GM21367 (cell line): Measurements from ENCODE around the gene RASA3.

Experiments used
- ATAC-seq: cut with Tn5 transposase; IDR thresholded peaks from one replicate; pipeline ENCODE4 v1.9.1; 2021; ENCODE audit not compliant: unreplicated experiment

Gene RASA3

DNA sequence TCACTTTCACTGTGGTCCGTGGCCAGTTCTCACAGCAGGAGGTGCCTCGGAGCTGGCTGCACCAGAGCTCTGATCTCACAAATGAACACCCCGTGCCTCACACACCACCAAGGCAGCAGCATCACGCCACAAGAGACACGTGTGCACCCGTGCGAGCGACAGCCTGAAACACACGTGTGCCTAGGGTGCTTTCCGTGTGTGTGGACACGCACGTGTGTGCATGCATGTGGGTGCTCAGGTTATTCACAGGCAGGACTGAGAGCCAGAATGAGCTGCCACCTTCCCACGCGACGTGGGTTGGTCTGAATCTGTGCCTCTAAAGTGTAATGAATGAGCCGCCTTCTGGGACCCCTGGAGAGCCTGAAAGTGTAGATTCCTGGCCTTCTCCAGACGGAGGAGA lies 90.9 kb downstream of the RASA3 start:
- no peak for ATAC-seq

DNA sequence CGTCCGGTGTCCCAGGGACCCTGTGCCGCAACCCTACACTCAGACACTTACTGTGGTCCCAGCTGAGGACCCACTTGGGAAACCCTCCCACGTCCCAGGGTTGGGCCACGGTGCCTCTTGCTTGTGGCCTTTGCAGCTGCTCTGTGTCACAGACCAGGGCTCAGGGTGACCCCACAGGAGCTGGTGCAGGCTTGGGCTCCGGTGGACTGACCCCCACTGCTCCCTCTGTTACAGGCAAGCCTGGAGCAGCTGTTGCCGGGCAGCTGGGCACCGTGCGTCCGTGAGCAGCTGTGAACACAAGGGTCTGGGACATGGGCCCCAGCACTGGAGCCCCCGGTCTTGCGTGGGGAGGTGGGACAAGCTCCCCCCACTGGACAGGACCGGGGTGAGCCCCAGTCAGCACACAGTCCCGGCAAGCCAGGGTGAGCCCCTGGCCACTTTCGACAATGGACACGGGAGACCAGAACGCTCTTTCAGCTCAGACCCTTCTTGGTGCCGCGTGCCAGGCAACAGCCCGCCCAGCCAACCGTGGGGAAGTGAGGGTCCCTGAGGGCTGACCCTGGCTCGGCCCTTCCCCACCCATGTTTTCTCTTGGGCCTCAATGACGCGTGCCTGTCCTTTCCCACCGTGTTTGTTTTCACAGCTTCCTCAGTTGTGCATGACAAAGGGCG lies 92.8 kb downstream of the RASA3 start:
- no peak for ATAC-seq

DNA sequence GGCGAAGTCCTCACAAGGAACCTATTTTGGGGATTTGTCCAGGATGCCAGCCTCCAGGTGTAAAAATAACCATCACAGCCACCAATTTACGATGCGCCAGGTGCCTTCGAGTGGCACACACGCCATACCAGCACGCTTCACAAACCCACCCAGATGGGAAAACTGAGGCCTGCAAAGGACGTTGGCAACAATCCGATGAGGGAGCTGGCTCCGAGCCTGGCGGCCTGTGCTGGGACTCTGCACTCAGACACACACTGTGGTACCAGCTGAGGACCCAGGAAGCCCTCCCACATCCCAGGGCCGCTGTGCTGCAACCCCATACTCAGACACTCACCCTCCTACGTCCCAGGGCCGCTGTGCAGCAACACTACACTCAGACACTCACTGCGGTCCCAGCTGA lies 93.5 kb downstream of the RASA3 start:
- no peak for ATAC-seq

DNA sequence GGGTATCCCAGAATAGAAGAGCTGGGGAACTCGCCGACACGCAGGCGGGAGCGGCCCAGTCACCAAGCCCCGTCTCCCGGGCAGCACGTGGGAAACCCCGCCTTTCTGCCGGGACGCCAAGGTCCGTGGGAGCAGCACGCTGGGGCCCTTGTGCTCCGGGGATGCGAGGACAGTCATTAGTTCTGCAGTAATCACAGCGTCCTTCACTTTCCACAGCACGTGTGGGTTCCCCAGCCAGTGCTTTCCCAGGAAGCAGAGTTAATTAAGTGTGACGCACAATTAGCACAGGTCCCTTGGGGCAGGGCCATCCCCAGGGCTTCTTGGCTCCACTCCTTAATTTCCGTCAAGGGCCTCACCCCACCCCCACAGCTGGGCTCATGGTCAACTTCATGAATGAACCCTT lies 94.2 kb downstream of the RASA3 start:
- ATAC-seq, result no peak

DNA sequence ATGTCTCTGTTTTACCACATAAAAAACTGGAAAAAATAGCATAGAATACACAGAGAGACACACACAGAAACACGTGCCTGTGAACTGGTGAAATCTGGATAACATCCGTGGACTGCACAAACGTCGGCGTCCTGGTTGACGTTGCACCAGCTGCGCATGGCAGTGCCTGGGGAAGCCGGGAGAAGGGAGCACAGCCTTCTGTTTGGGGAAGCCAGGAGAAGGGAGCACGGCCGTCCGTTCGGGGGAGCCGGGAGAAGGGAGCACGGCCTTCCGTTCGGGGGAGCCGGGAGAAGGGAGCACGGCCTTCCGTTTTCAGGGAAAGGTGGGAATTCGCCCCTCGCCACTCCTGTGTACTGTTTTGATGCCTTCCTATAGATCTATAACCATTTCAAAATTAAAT lies 94.7 kb downstream of the RASA3 start:
- no peak for ATAC-seq

DNA sequence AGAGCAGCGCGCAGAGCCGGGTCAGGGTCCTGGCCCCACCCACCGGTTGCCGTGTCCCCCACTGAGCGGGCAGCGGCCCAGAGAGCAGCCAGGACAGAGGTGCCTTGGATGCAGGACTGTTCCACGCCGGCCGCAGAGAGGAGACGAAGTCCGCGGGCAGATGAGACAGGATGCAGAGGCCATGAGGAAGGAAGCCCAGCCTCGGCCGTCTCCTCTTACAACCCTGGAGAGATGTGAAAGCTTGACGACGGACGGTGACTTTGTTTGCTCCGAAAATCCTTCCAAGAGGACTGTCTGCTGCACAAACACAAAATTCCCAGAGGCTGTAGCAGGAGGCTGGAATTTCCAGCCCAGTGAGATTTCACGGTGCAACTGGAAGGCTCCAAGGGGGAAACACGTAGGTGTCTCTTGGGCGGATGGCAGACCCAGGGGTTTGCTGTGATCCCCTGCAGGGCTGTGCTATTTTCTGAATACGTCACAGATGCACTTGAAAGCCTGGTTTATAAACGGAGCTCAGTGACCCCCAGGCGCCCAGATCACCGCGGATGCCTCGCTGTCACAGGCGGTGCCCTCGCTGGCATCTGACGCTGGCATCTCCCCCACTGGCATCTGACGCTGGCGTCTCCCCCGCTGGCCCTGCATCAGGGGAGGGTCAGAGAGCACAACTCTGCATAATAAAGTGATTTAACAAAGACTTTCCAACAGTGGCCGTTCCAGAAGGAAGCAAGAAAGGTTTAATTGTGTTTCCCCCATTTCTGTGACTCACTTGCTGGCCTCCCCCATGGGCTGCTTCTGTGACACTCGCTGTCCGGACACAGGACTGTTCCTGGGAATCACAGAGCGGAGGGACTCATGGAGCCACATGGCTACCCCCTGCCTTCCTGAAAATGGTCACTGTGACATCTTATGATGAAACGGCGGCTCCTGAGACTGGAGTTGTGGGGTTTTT lies 96.6 kb downstream of the RASA3 start:
- ATAC-seq, result no peak

DNA sequence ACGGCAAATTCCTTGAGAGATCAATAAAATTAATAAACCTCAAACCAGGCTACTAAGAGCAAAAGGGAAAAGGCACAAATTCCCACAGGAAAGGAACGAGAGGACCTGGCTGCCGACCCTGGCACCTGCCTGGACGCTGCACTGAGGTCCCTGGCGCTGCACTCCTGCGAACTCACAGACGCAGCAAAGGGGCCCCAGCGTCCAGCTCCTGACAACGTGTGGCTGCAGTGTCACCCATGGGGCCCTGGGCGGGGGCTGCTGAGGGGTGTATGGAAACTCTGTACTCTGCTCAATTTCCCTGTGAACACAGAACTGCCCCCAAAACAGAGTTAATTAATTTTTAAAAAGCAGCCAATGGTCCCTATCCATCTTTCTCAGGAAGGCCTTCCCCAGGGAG lies 97.2 kb downstream of the RASA3 start:
- ATAC-seq, result no peak

DNA sequence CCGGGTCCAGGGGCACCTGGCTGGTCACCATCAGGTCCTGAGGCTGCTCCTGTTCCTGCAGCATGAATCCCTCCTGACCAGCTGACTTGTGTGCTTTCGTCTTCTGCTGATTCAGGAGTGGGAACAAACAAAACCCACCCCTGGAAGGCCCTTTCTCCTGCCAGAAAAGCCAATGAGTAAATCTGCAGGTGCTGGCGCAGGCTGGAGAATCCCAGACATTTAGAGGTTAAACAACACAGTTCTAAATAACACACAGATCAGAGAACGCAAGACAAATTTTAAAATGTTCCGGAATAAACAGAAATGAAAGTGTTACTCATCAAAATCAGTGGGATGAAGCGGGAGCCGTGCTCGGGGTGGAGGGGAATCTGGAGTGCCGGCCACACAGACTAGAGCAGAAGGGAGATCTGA lies 97.9 kb downstream of the RASA3 start:
- ATAC-seq, result no peak

DNA sequence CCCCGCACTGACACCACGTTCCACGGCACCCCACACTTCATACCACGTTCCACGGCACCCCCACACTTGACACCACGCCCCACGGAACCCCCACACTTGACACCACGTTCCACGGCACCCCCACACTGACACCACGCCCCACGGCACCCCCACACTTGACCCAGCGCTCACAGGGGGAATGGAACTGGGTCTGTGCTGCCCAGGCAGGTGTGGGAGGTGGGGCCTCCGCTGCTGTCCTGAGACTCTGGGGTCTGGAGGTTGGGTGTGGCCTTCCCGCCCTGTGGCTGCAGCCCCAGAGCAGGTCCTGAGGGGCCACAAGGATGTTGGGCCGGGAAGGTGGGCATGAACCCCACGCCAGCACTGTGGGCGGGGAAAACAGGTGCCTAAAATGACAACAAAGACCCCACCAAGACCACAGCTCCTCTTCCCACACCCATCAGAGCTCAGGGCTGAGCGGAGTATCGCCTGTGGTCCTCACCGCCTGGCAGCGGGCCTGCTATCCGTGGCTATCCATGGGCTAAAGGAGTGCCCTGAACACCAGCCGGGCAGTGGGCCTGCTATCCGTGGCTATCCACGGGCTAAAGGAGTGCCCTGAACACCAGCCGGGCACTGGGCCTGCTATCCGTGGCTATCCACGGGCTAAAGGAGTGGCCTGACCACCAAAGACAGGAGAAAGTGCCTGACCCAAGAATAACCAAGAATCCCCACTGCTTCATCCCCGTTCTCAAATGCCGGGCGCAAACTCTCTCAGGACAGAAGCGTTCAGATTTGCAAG lies 98.7 kb downstream of the RASA3 start:
- no peak for ATAC-seq

DNA sequence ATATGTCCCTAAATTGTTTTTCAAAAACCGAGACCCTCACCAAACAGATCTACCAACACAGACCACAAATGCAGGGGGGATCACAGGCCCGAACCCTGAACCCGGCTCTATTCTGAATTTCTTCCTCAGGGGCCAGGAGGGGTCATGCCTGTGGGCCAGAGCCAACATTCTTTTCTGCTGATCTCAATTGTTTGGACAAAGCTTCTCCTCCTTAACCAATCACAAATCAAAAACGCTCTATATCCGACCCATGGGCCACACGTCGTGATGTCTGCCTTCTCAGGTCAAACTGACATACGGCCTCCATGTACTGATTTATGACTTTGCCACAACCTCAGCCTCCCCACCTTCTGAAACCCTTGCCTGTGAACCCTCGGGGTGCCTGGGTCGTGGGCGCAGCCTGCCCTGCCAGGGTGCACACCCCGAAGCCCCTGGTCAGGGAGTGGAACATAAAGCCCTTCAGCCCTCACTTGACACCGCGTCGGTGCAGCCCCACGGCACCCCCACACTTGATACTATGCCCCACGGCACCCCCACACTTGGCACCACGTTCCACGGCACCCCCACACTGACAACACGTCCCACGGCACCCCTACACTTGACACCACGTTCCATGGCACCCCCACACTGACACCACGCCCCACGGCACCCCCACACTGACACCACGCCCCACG lies 100.2 kb downstream of the RASA3 start:
- ATAC-seq, result no peak

DNA sequence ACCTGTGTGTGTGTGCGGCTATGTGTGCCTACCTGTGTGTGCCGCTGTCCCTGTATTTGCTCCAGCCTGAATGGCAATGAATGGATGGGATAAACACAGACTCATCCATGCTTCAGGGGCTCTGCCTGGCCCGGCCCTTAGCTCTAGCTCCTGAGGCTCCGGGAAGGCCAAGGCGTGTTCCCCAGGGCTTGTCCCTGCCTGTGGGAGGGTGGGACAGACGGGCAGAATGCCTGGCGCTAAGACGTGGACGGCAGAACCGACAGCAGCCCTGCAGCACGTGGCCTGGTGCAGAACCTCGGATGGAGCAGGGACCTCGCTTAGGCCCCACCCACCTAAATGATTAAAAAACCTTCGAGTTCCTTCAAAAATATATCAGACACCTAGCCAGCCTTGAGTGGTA lies 100.8 kb downstream of the RASA3 start:
- no peak for ATAC-seq

DNA sequence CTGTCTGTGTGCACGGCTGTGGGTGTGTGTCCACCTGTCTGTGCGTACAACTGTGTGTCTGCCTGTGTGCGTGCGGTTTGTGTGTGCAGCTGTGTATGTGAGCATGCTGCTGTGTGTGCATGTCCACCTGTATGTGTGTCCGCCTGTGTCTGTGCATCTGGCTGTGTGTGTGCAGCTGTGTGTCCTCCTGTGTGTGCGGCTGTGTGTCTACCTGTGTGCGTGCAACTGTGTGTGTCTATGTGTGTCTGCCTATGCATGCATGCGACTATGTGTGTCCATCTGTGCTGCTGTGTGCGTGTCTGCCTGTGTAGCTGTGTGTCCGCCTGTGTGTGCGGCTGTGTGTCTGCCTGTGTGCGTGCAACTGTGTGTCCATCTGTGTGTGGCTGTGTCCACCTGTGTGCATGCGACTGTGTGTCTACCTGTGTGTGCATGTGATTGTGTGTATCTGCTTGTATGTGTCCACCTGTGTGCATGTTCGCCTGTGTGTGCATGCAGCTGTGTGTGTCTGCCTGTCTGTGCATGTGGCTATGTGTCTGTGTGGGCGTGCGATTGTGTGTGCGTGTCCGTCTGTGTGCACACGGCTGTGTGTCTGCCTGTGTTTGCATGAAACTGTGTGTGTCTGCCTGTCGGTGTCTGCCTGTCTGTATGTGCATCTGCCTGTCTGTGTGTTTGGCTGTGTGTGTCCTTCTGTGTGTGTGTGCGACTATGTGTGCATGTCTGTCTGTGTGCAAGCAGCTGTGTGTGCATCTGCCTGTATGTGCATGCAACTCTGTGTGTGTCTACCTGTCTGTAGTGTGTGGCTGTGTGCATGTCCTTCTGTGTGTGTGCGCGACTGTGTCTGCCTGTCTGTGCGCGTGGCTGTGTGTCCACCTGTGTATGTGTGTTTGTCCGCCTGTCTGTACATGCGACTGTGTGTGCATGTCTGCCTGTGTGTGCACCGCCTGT lies 101.5 kb downstream of the RASA3 start:
- ATAC-seq, result no peak

DNA sequence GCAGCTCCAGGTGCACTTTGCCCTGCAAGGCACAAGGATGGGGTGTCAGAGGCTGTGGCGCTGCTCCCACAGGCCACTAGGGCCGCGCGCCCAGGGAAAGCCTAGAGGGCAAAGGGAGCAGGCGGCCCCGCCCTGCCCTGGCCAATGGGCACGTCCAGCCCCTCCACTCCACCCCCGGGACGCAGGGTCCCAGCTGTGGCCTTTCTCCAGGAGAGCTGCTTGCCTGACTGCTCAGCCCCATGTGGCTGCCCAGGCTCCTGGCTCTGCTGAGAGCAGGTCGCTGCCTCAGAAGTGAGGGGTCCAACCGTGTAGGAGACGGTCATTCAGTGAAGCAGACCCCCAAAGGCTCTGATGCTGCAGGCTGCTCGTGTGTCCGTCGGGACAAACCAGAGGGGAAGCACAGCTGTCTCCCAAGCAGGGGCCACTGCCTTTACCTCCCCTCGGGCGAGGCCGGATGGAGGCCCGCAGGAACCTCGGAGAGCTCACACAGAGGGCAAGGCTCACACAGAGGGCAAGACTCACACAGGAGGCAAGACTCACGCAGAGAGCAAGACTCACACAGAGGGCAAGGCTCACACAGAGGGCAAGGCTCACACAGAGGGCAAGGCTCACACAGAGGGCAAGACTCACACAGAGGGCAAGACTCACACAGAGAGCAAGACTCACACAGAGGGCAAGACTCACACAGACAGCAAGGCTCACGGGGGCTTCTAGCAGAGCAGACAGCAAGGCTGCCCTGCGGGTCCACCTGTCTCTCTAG lies 102.4 kb downstream of the RASA3 start:
- no peak for ATAC-seq

DNA sequence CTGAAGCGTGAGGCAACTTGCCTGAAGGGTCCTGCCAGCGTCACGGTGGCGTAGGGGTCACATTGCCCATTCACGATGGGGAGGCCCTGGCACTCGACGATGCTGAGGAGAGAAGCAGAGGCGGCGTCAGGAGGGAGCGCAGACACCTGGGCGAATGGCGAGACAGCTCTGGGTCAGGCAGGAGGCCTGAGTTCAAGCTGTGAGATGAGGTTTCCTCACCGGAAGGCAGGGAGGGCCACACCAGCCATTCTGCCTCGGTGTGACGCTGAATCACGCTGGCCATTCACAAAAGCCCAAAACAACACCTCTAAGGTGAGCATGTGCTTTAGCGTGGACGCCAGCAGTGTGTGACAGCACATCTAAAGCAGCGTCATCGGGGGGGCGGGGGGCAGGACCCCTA lies 104.6 kb downstream of the RASA3 start:
- ATAC-seq, result no peak

DNA sequence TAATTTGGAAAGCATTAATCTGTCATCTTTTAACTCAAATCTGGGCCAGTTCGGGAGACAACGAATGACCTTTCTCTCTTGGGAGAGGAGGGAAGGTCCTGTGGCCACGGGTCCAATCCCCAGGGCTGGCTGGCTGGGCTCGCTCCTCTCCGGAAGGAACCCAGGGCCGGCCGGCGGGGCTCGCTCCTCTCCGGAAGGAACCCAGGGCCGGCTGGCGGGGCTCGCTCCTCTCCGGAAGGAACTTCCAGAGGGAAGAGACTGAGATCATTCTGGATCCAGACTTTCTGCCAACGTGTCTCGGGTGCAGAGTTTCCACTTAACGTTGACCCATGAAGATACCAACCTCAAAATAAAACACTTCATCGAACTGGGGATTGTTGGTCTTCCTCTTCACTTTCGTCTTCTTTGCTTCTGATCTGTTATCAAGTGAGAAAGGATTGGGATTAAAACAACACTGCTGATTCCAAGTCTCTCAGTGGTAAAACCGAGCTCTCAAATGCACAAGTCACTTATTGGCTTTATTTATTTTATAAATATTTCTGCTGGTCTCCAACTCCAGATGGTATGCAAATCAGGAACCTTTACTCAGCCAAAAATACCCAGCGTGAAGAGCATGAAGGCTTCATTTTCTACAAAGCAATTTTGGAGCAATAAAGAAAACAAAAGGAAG lies 105.2 kb downstream of the RASA3 start:
- no peak for ATAC-seq

DNA sequence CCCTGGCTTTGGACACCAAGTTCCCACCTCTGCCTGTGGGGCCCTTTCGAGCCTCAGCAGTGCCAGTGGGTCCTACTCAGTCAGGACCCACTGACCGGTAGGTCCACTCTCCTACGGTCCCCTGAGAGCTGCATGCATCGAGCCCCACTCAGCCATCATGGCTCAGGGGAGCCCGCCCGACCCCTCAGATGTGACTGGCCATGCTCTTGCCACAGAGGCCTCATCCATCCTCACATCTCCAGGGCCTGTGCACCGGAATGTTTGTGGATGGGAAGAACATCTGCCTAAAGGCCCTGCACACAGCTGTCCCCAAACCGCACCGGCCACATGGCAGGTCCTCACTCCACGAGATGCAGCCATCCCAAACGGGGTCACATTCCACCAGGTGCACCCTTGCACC lies 105.9 kb downstream of the RASA3 start:
- no peak for ATAC-seq

DNA sequence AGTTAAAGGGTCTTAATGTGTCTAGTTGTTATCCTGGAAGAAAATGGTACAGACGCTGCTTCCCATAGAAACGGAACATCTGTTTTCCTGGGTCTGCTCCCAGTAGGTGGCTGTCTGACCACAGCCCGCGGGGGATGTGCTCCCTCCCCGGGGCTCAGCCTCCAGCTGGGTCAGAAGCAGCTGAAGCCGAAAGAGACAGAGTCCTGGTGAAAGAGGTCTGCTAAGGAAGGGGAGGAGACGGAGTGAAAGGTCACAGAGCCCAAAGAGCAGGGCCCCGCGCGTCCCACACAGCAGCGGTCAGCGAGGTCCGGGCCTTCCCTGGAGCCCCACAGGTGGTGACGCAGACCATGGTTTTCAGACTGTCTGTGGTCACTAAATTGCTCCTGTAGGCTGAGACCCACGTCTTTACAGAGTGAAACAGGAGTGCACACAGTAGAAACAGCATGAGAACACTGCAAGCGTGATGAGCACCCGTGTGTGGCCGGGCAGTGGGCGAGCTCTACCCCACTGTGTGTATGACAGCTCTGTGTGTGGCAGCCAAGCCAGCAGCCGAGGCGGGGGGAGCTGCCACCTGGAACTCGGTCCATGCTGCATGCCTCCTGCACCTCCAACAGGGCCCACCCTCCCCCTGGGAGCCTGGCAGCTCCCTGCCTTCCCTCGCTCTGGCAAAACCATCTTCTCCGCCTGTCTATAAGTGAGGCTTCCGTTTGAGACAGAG lies 106.5 kb downstream of the RASA3 start:
- ATAC-seq, result no peak

DNA sequence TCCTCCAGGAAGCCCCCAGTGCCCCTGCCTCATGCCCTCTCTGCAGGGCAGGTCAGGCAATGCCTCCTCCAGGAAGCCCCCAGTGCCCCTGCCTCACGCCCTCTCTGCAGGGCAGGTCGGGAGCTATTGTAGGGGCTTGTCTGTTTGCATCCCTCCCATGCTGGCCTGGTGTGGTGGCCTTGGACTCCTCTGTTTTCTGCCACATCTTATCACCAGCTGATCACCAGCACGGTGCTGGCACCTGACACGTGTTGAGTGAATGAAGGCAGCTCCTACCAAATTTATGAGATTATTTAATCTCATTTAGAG lies 107.1 kb downstream of the RASA3 start:
- ATAC-seq, result no peak
